SU-DHL-6 (cell line): Measurements from ENCODE around the gene SCD.

Experiments used
- CTCF ChIP-seq: fragments of 200-600 bp; sonication (generic); IDR thresholded peaks from one replicate; pipeline ENCODE4 v1.5.1; 2017; ENCODE audit warnings: antibody characterized with exemption, mild to moderate bottlenecking, low read length, moderate library complexity; ENCODE audit not compliant: insufficient read depth, poor library complexity, severe bottlenecking
- EZH2phosphoT487 ChIP-seq: fragments of 200-600 bp; sonication (generic), shearing (Covaris generic); conservative IDR thresholded peaks from 2 replicates; pipeline ENCODE4 v1.6.1; 2018; ENCODE audit warnings: mild to moderate bottlenecking, antibody characterized with exemption, low read length, moderate library complexity, mixed read lengths

- TF ChIP-seq CTCF (no peak), EZH2phosphoT487 (no peak)
Observed at GRCh38 chr10:100353770-100354485, 6.9 kb downstream of the SCD start.
